HCT116 (cell line): ENCODE results near the gene SLC34A3.

Experiments
- EGR1 ChIP-seq: IDR thresholded peaks from 2 replicates; pipeline ENCODE4 v1.6.1; 2012; ENCODE audit warnings: low read depth
- ELF1 ChIP-seq: IDR thresholded peaks from 2 replicates; pipeline ENCODE4 v1.6.1; 2012; ENCODE audit warnings: low read depth, borderline replicate concordance
- EZH2 ChIP-seq: fragments of 200-600 bp; sonication (generic); IDR thresholded peaks from 2 replicates; pipeline ENCODE4 v1.6.1; 2017; ENCODE audit warnings: antibody characterized with exemption, mixed run types
- JUND ChIP-seq: IDR thresholded peaks from 2 replicates; pipeline ENCODE4 v1.6.1; 2012
- POLR2A ChIP-seq: IDR thresholded peaks from 2 replicates; pipeline ENCODE4 v1.7.0; 2011; ENCODE audit warnings: borderline replicate concordance; ENCODE audit not compliant: insufficient read depth, insufficient read length; ENCODE audit errors: extremely low read depth
- RAD21 ChIP-seq: IDR thresholded peaks from 2 replicates; pipeline ENCODE4 v1.6.1; 2012; ENCODE audit warnings: low read depth, mild to moderate bottlenecking
- SIN3A ChIP-seq: IDR thresholded peaks from 2 replicates; pipeline ENCODE4 v1.6.1; 2012; ENCODE audit warnings: low read depth
- ZFX ChIP-seq: fragments of 450-650 bp; IDR thresholded peaks from 2 replicates; pipeline ENCODE4 v1.6.1; 2017
- ZNF274 ChIP-seq: fragments of 200-500 bp; sonication (Bioruptor generic); IDR thresholded peaks from 2 replicates; pipeline ENCODE4 v1.6.1; 2014; ENCODE audit warnings: mild to moderate bottlenecking, low read depth, low read length, inconsistent platforms
- TF ChIP-seq, protein P1 (sequence below), 3 experiments: fragments of 200-600 bp in 1 of 3; sonication (generic) in 1 of 3; IDR thresholded peaks in 2 of 3; conservative IDR thresholded peaks in 1 of 3; 2 replicates each; pipeline ENCODE4 v1.5.1; 2012 to 2017; ENCODE audit warnings: low read depth in 2 of 3, low read length in 2 of 3, antibody characterized with exemption in 1 of 3, borderline replicate concordance in 1 of 3, control low read depth in 1 of 3, mild to moderate bottlenecking in 1 of 3, mixed read lengths in 1 of 3, mixed run types in 1 of 3, moderate library complexity in 1 of 3; ENCODE audit not compliant: insufficient read depth in 1 of 3
- TF ChIP-seq, protein P2 (sequence below): IDR thresholded peaks from 2 replicates; pipeline ENCODE4 v1.6.1; 2012; ENCODE audit warnings: low read depth
- TF ChIP-seq, protein P3 (sequence below): IDR thresholded peaks from 2 replicates; pipeline ENCODE4 v1.6.1; 2012

DNA sequence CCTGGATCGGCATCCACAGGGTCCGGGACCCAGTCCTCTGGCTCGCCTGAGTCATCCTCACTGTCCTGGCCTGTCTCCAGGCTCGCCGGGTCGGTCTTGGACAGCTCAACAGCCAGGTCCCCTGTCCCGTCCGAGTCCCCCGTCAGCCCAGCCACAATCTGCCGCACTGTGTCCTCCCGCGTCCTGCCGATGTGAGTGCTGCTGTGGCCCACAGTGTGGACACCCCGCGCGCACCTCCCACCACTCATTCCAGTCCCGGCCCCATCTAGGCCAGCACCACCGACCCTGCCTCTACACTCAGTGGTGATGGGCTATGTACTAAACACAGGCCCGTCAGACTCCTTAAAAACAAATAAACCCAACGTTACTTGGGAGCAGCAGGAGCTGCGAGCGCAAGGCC lies 49.0 kb upstream of the SLC34A3 start:
- no peak for TF ChIP-seq JUND
- TF ChIP-seq, protein P1, sequence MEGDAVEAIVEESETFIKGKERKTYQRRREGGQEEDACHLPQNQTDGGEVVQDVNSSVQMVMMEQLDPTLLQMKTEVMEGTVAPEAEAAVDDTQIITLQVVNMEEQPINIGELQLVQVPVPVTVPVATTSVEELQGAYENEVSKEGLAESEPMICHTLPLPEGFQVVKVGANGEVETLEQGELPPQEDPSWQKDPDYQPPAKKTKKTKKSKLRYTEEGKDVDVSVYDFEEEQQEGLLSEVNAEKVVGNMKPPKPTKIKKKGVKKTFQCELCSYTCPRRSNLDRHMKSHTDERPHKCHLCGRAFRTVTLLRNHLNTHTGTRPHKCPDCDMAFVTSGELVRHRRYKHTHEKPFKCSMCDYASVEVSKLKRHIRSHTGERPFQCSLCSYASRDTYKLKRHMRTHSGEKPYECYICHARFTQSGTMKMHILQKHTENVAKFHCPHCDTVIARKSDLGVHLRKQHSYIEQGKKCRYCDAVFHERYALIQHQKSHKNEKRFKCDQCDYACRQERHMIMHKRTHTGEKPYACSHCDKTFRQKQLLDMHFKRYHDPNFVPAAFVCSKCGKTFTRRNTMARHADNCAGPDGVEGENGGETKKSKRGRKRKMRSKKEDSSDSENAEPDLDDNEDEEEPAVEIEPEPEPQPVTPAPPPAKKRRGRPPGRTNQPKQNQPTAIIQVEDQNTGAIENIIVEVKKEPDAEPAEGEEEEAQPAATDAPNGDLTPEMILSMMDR (IDR thresholded peaks at IDR 0.05 in 2 of 3, conservative IDR thresholded peaks at IDR 0.05 in 1 of 3; ENCODE audit: borderline replicate concordance in 1 of 3, insufficient read depth in 1 of 3, low read depth in 2 of 3, low read length in 2 of 3): no peak
- TF ChIP-seq EZH2: no peak
- TF ChIP-seq RAD21: no peak
- TF ChIP-seq, protein P2, sequence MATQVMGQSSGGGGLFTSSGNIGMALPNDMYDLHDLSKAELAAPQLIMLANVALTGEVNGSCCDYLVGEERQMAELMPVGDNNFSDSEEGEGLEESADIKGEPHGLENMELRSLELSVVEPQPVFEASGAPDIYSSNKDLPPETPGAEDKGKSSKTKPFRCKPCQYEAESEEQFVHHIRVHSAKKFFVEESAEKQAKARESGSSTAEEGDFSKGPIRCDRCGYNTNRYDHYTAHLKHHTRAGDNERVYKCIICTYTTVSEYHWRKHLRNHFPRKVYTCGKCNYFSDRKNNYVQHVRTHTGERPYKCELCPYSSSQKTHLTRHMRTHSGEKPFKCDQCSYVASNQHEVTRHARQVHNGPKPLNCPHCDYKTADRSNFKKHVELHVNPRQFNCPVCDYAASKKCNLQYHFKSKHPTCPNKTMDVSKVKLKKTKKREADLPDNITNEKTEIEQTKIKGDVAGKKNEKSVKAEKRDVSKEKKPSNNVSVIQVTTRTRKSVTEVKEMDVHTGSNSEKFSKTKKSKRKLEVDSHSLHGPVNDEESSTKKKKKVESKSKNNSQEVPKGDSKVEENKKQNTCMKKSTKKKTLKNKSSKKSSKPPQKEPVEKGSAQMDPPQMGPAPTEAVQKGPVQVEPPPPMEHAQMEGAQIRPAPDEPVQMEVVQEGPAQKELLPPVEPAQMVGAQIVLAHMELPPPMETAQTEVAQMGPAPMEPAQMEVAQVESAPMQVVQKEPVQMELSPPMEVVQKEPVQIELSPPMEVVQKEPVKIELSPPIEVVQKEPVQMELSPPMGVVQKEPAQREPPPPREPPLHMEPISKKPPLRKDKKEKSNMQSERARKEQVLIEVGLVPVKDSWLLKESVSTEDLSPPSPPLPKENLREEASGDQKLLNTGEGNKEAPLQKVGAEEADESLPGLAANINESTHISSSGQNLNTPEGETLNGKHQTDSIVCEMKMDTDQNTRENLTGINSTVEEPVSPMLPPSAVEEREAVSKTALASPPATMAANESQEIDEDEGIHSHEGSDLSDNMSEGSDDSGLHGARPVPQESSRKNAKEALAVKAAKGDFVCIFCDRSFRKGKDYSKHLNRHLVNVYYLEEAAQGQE: no peak
- no peak for TF ChIP-seq POLR2A
- no peak for TF ChIP-seq ZFX
- TF ChIP-seq, protein P3, sequence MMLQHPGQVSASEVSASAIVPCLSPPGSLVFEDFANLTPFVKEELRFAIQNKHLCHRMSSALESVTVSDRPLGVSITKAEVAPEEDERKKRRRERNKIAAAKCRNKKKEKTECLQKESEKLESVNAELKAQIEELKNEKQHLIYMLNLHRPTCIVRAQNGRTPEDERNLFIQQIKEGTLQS: no peak
- TF ChIP-seq ELF1: no peak
- no peak for TF ChIP-seq SIN3A
- TF ChIP-seq EGR1: no peak
- no peak for TF ChIP-seq ZNF274
